IPS-NIHi7 (cell line): ENCODE results near the gene IGF2BP2.

Experiments used
- DNase-seq: peaks from one replicate; pipeline ENCODE4 v3.0.0; 2012; ENCODE audit warnings: mixed read lengths; ENCODE audit errors: extremely low spot score

Gene IGF2BP2

GRCh38 chr3:185837414-185837813 lies 12.6 kb upstream of the IGF2BP2 start:
- no peak for DNase-seq

GRCh38 chr3:185831990-185832389 lies 7.1 kb upstream of the IGF2BP2 start:
- no peak for DNase-seq

GRCh38 chr3:185831195-185831594 lies 6.4 kb upstream of the IGF2BP2 start:
- no peak for DNase-seq

- DNase-seq, result no peak
Observed at GRCh38 chr3:185830018-185830797, 5.4 kb upstream of the IGF2BP2 start.

GRCh38 chr3:185828755-185829154 lies 3.9 kb upstream of the IGF2BP2 start:
- DNase-seq, result no peak

GRCh38 chr3:185827595-185828344 lies 2.9 kb upstream of the IGF2BP2 start:
- DNase-seq, result no peak

GRCh38 chr3:185825639-185826481 lies 1.0 kb upstream of the IGF2BP2 start:
- DNase-seq, result peak; percentile 70

GRCh38 chr3:185824051-185825005 lies 514 bp downstream of the IGF2BP2 start:
- peak; percentile 19 for DNase-seq

- peak; percentile 23 for DNase-seq
Observed at GRCh38 chr3:185823078-185824044, 1.5 kb downstream of the IGF2BP2 start.

- DNase-seq, result no peak
Observed at GRCh38 chr3:185822221-185823000, 2.4 kb downstream of the IGF2BP2 start.

- no peak for DNase-seq
Observed at GRCh38 chr3:185820973-185821758, 3.7 kb downstream of the IGF2BP2 start.

- no peak for DNase-seq
Observed at GRCh38 chr3:185818267-185818875, 6.5 kb downstream of the IGF2BP2 start.

GRCh38 chr3:185815391-185816282 lies 9.2 kb downstream of the IGF2BP2 start:
- no peak for DNase-seq

- peak; percentile 57 for DNase-seq
Observed at GRCh38 chr3:185813691-185814215, 11.1 kb downstream of the IGF2BP2 start.

GRCh38 chr3:185813205-185813604 lies 11.6 kb downstream of the IGF2BP2 start:
- DNase-seq, result no peak

GRCh38 chr3:185807445-185808068 lies 17.3 kb downstream of the IGF2BP2 start:
- DNase-seq, result peak; percentile 21
